ENCODE measurements around the gene PTPRK. TPM values are rescaled to one million over a fixed set of nuclear protein-coding genes. Genes with fewer than 3 reads are reported as not detected.

The PTPRK gene
- total RNA-seq, 4 donors from 2014 or later: 20.0 to 64.2 (median 36.6) TPM

DNA sequence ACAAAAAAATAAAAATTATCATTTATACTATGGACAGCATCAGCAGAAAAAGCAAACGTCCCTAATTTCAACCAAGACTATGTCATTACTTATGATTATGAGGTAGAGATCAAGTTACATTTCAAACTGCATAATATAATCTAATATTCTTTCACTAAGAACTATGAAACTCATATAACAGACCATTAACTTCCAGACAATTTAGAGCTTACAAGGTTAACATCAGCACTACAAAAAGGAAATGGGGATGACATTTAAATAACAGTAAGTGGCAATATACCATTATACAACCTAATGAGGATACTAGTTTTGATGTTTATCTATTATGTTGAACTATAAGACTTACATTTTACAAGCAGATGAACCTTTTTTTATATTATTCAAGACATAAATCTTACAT lies 358.6 kb downstream of the PTPRK start:
- intact Hi-C loops (cut with DNase I; ENCODE audit: low total_unique reads): no loop called here
- no peaks in the 10 kb centered on the region for H3K27me3 ChIP-seq
- DNase-seq: no peak
- H3K27ac ChIP-seq: no peak overlapping the region
- no peaks in the 10 kb centered on the region for H3K9me3 ChIP-seq
- no peaks in the 10 kb centered on the region for H3K4me1 ChIP-seq
- H3K36me3 ChIP-seq: no peaks in the 10 kb centered on the region
- H3K4me3 ChIP-seq: no peak overlapping the region
- TF ChIP-seq, protein P1, sequence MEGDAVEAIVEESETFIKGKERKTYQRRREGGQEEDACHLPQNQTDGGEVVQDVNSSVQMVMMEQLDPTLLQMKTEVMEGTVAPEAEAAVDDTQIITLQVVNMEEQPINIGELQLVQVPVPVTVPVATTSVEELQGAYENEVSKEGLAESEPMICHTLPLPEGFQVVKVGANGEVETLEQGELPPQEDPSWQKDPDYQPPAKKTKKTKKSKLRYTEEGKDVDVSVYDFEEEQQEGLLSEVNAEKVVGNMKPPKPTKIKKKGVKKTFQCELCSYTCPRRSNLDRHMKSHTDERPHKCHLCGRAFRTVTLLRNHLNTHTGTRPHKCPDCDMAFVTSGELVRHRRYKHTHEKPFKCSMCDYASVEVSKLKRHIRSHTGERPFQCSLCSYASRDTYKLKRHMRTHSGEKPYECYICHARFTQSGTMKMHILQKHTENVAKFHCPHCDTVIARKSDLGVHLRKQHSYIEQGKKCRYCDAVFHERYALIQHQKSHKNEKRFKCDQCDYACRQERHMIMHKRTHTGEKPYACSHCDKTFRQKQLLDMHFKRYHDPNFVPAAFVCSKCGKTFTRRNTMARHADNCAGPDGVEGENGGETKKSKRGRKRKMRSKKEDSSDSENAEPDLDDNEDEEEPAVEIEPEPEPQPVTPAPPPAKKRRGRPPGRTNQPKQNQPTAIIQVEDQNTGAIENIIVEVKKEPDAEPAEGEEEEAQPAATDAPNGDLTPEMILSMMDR (IDR thresholded peaks at IDR 0.05): no peak
- TF ChIP-seq POLR2A (IDR thresholded peaks at IDR 0.05): no peak

DNA sequence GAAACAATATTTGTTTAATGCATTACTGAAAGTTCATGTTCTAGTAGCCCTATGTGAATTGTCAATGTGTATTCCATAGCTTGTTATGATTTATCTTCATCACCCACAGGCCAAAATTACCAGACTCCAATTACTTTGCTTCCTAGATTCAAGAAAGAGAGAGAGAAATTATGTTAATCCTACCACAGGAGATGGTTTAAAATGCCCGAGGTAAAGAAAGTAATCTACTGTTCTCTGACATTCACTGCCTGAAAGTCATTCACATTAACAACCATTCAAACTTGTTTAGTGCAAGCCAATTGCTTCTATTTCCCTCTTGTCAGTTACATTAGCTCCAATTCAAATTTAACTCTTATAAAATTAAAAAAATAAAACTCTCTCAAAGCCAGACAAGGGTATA lies 359.1 kb downstream of the PTPRK start:
- Histone ChIP-seq H3K27me3 (no peaks in the 10 kb centered on the region), H3K4me3 (no peak overlapping the region), H3K36me3 (no peaks in the 10 kb centered on the region), H3K27ac (no peak overlapping the region), H3K4me1 (no peaks in the 10 kb centered on the region), H3K9me3 (no peaks in the 10 kb centered on the region)
- TF ChIP-seq, protein P1 (IDR thresholded peaks at IDR 0.05): no peak
- no peak for TF ChIP-seq POLR2A (IDR thresholded peaks at IDR 0.05)
- DNase-seq: no peak
- intact Hi-C loops (cut with DNase I; ENCODE audit: low total_unique reads): no loop called here

DNA sequence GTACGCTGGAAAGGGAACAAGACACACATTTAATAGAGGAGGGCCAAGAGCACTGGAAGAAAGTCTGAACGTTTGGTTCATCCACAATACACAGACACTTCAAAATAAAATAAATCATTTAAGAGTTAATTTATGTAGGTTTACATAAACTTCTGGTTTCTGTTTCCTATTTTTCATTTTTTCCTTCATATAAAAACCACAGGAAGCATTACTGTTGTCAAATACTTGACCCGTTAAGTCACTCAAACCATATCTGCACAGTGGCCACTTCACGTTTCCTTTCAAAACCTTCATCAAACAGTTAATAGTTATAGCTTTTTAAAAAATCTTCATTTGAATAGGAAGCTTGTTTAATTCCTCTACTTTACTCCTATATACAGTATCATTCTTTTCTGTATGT lies 361.9 kb downstream of the PTPRK start:
- Histone ChIP-seq H3K4me1 (no peaks in the 10 kb centered on the region), H3K4me3 (no peak overlapping the region), H3K27me3 (no peaks in the 10 kb centered on the region), H3K27ac (no peak overlapping the region), H3K9me3 (no peaks in the 10 kb centered on the region), H3K36me3 (no peaks in the 10 kb centered on the region)
- DNase-seq: no peak
- intact Hi-C loops (cut with DNase I; ENCODE audit: low total_unique reads): no loop called here
- TF ChIP-seq, protein P1 (IDR thresholded peaks at IDR 0.05): no peak
- TF ChIP-seq POLR2A (IDR thresholded peaks at IDR 0.05): no peak

DNA sequence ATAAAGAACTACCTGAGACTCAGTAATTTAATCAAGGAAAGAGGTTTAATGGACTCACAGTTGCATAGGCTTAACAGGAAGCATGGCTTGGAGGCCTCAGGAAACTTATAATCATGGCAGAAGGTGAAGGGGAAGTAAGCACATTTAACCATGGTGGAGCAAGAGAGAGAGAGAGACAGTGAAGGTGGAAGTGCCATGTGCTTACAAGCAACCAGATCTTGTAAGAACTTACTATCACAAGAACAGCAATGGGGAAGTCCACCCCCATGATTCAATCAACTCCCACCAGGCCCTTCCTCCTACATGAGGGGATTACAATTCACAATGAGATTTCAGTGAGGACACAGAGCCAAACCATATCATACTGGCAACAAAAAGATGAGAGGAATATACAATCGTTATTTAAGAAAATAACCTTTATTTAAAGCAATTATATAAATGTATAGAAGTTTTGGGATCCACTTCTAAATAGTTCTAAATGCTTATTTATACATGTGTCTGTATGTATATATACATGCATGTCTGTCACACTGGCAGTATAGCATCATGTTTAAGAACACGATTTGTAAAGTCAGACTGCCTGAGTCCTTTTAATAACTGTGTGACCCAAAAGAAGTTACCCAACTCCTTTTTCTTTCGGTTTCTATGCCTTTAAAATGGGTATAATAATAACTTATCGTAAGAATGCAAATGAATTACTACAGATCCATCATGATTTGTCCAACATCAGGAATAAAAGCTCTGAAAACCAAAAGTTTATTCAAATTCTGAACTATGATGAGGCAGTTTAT lies 363.9 kb downstream of the PTPRK start:
- TF ChIP-seq, protein P1 (IDR thresholded peaks at IDR 0.05): no peak
- TF ChIP-seq POLR2A (IDR thresholded peaks at IDR 0.05): no peak
- H3K36me3 ChIP-seq: no peaks in the 10 kb centered on the region
- H3K9me3 ChIP-seq: no peaks in the 10 kb centered on the region
- H3K27ac ChIP-seq: no peak overlapping the region
- no peak overlapping the region for H3K4me3 ChIP-seq
- intact Hi-C loops (cut with DNase I; ENCODE audit: low total_unique reads): no loop called here
- no peaks in the 10 kb centered on the region for H3K4me1 ChIP-seq
- no peaks in the 10 kb centered on the region for H3K27me3 ChIP-seq
- DNase-seq: no peak

DNA sequence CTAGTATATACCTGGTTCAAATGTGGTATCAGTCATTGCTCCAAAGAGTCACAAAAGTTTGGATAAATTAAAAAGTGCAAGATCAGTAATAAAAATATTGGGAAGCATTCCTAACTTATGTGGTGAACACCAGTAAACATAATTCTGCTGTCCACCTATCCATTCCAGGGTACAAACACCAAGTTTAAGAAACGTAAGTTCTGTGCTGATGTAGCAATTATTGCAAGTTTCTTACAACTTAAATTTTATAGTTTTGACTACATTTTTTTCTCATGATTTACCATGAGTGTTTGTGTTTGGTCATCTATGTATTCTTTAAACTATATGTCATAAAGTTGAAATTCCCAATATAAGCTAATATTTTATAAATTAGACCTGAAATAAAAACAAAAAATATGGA lies 364.6 kb downstream of the PTPRK start:
- no peaks in the 10 kb centered on the region for H3K27me3 ChIP-seq
- H3K27ac ChIP-seq: no peak overlapping the region
- DNase-seq: no peak
- no peaks in the 10 kb centered on the region for H3K36me3 ChIP-seq
- no peaks in the 10 kb centered on the region for H3K4me1 ChIP-seq
- no peak overlapping the region for H3K4me3 ChIP-seq
- intact Hi-C loops (cut with DNase I; ENCODE audit: low total_unique reads): no loop called here
- no peaks in the 10 kb centered on the region for H3K9me3 ChIP-seq
- TF ChIP-seq POLR2A (IDR thresholded peaks at IDR 0.05): no peak
- TF ChIP-seq, protein P1 (IDR thresholded peaks at IDR 0.05): no peak
